ENCODE measurements around the gene ESPN. TPM values are rescaled to one million over a fixed set of nuclear protein-coding genes. Genes with fewer than 3 reads are reported as not detected.
A peak's percentile ranks its signal among the peaks of the same experiment; 100 is the strongest.
"Not testable (repeated sequence)": the region's sequence is repeated elsewhere in the genome, so short reads cannot be mapped to it uniquely, and the experiment has no call there.

Gene ESPN
- total RNA-seq, 4 donors from 2014 or later, result 40.2 to 368 (median 157) TPM

GRCh38 chr1:6437012-6437700 is 12.6 kb downstream of the ESPN start:
- H3K4me3 ChIP-seq; DNase-seq; H3K27ac ChIP-seq; H3K9me3 ChIP-seq; H3K36me3 ChIP-seq; in situ Hi-C loops (cut with MboI; ENCODE audit: low pct_ligation_motif_present in 1 of 4, low pct_unique_long_range_greater_than_20kb in 1 of 4, low sequenced_read_pairs in 3 of 4); intact Hi-C loops (cut with DNase I; ENCODE audit: low total_unique reads): not testable (repeated sequence)
- H3K4me1 ChIP-seq, result peaks cover 0 to 13% (median 11%) of the 10 kb centered on the region in 4 donors
- peaks cover 29% of the 10 kb centered on the region for H3K27me3 ChIP-seq
- WGBS, 2 donors (ENCODE audit: low coverage in 1 of 2), result 47% methylated on average over 21 of the region's 22 CpGs; no CpG with 5 or more reads in 1 of the 2 donors
- TF ChIP-seq, protein P1, sequence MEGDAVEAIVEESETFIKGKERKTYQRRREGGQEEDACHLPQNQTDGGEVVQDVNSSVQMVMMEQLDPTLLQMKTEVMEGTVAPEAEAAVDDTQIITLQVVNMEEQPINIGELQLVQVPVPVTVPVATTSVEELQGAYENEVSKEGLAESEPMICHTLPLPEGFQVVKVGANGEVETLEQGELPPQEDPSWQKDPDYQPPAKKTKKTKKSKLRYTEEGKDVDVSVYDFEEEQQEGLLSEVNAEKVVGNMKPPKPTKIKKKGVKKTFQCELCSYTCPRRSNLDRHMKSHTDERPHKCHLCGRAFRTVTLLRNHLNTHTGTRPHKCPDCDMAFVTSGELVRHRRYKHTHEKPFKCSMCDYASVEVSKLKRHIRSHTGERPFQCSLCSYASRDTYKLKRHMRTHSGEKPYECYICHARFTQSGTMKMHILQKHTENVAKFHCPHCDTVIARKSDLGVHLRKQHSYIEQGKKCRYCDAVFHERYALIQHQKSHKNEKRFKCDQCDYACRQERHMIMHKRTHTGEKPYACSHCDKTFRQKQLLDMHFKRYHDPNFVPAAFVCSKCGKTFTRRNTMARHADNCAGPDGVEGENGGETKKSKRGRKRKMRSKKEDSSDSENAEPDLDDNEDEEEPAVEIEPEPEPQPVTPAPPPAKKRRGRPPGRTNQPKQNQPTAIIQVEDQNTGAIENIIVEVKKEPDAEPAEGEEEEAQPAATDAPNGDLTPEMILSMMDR (IDR thresholded peaks at IDR 0.05), result peak in 2 of 5 experiments; percentile 15 to 18

DNA sequence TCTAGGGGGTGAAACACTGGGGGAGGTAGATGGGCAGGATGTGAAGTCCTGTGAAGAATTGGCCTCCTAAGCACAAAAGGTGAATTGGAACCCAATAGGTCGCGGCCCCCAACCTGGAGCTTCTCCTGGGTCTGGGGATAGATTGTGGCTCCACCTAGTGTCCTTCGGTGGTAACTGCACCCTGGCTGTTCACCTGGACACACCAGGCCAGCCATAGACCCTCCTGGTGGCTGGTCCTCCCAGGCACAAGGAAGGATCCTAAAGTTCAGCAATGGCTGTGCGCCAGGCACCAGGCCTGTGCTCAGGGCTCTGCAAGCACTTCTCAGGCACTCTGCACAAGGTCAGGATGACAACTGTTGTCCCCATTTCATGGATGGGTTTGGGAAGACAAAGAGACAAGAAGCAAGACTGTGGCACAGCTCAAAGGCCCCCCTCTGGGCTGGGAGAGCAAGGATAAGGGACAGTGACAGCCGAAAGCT is 13.5 kb downstream of the ESPN start:
- in situ Hi-C loops (cut with MboI; ENCODE audit: low pct_ligation_motif_present in 1 of 4, low pct_unique_long_range_greater_than_20kb in 1 of 4, low sequenced_read_pairs in 3 of 4) (no loop called here), intact Hi-C loops (cut with DNase I; ENCODE audit: low total_unique reads) (no loop called here)
- no peaks in the 10 kb centered on the region for H3K9me3 ChIP-seq
- H3K27me3 ChIP-seq, result peaks cover 29% of the 10 kb centered on the region
- peaks cover 0 to 13% (median 11%) of the 10 kb centered on the region in 4 donors for H3K4me1 ChIP-seq
- TF ChIP-seq, protein P1 (IDR thresholded peaks at IDR 0.05), result peak; percentile 91 to 98 (median 97)
- TF ChIP-seq POLR2A (IDR thresholded peaks at IDR 0.05), result no peak
- no peak overlapping the region for H3K27ac ChIP-seq
- H3K4me3 ChIP-seq, result no peak overlapping the region
- no peaks in the 10 kb centered on the region for H3K36me3 ChIP-seq
- peak; percentile 71 for DNase-seq
- 0% methylated on average over 4 of the region's 5 CpGs; no CpG with 5 or more reads in 1 of the 2 donors for WGBS, 2 donors (ENCODE audit: low coverage in 1 of 2)

GRCh38 chr1:6440198-6441126 is 15.9 kb downstream of the ESPN start:
- peak; percentile 87 for DNase-seq
- peaks cover 0 to 13% (median 11%) of the 10 kb centered on the region in 4 donors for H3K4me1 ChIP-seq
- in situ Hi-C loops (cut with MboI; ENCODE audit: low pct_ligation_motif_present in 1 of 4, low pct_unique_long_range_greater_than_20kb in 1 of 4, low sequenced_read_pairs in 3 of 4), result no loop called here
- H3K27ac ChIP-seq, result no peak overlapping the region
- H3K27me3 ChIP-seq, result peaks cover 29% of the 10 kb centered on the region
- 14% methylated on average over 38 of the region's 101 CpGs; no CpG with 5 or more reads in 1 of the 2 donors for WGBS, 2 donors (ENCODE audit: low coverage in 1 of 2)
- no peaks in the 10 kb centered on the region for H3K36me3 ChIP-seq
- no peaks in the 10 kb centered on the region for H3K9me3 ChIP-seq
- no peak for TF ChIP-seq EP300 (IDR thresholded peaks at IDR 0.05; ENCODE audit: low read depth)
- TF ChIP-seq, protein P1 (IDR thresholded peaks at IDR 0.05), result peak in 4 of 5 experiments; percentile 11 to 33 (median 22)
- no peak for TF ChIP-seq POLR2A (IDR thresholded peaks at IDR 0.05)
- TF ChIP-seq POLR2AphosphoS5 (IDR thresholded peaks at IDR 0.05), result no peak
- peak overlapping the region in 2 of 4 donors; percentile 26 to 39 for H3K4me3 ChIP-seq
- intact Hi-C loops (cut with DNase I; ENCODE audit: low total_unique reads), result no loop called here

- no peaks in the 10 kb centered on the region for H3K9me3 ChIP-seq
- H3K36me3 ChIP-seq, result no peaks in the 10 kb centered on the region
- 90% methylated on average over 7 of the region's 7 CpGs; no CpG with 5 or more reads in 1 of the 2 donors for WGBS, 2 donors (ENCODE audit: low coverage in 1 of 2)
- peaks cover 33% of the 10 kb centered on the region for H3K27me3 ChIP-seq
- no peak overlapping the region for H3K27ac ChIP-seq
- DNase-seq, result no peak
- TF ChIP-seq POLR2A (IDR thresholded peaks at IDR 0.05) (no peak), EP300 (IDR thresholded peaks at IDR 0.05; ENCODE audit: low read depth) (no peak), POLR2AphosphoS5 (IDR thresholded peaks at IDR 0.05) (no peak)
- TF ChIP-seq, protein P1 (IDR thresholded peaks at IDR 0.05), result no peak
- in situ Hi-C loops (cut with MboI; ENCODE audit: low pct_ligation_motif_present in 1 of 4, low pct_unique_long_range_greater_than_20kb in 1 of 4, low sequenced_read_pairs in 3 of 4) (no loop called here), intact Hi-C loops (cut with DNase I; ENCODE audit: low total_unique reads) (no loop called here)
- H3K4me3 ChIP-seq, result no peak overlapping the region
- peaks cover 0 to 14% (median 13%) of the 10 kb centered on the region in 4 donors for H3K4me1 ChIP-seq
These were observed 17.0 kb downstream of the ESPN start for GRCh38 chr1:6441586-6441985.

Data from transverse colon (tissue), 4 donors.